Caki2 (cell line): ENCODE measurements around the gene FAM229A. TPM values are rescaled to one million over a fixed set of nuclear protein-coding genes. Genes with fewer than 3 reads are reported as not detected.
"Not testable (repeated sequence)": the region's sequence is repeated elsewhere in the genome, so short reads cannot be mapped to it uniquely, and the experiment has no call there.

Experiments used
- DNase-seq: peaks from one replicate; pipeline ENCODE4 v3.0.0-alpha.2; 2015; ENCODE audit warnings: low read depth
- in situ Hi-C: cut with HindIII; loops from 2 replicates; pipeline ENCODE4 v1.10.0; 2016; ENCODE audit warnings: low sequenced_read_pairs, low pct_unique_long_range_greater_than_20kb, mixed read lengths
- total RNA-seq: library from RNA; depleted of rRNA; stranded (reverse); fragments of >200 nt; shearing (Covaris generic); gene quantifications from 2 replicates; pipeline ENCODE4 v1.2.3, GENCODE V29; 2014; ENCODE audit warnings: low replicate concordance

Gene FAM229A
- total RNA-seq, 1 experiment from 2014 or later: not detected

- DNase-seq: no peak
- in situ Hi-C loops: no loop called here
These were observed 24.5 kb upstream of the FAM229A start for GRCh38 chr1:32386676-32387392.

GRCh38 chr1:32380057-32380456 is 17.8 kb upstream of the FAM229A start:
- DNase-seq: no peak
- in situ Hi-C loops: no loop called here

GRCh38 chr1:32377541-32378220 is 15.4 kb upstream of the FAM229A start:
- no peak for DNase-seq
- in situ Hi-C loops: no loop called here

DNA sequence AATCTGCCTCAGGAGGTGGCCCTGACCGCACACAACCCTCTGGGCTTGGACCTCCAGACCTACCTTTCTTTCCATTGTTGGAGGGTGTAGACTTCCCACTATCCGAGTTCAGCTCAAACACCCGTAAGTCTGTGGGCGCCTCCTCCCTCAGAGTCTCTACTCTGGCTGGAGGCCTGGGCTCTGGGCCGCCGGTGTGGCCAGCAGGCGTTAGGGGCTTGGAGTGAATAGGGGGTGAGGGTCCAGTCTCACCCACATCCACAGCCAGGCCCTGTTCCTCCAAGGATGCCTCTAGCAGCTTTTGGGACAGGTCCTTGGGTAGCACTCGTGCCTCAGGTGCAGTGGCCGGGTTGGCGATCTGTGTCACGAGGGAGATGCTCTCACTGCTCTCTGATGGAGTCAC is 13.9 kb upstream of the FAM229A start:
- in situ Hi-C loops: no loop called here
- no peak for DNase-seq

GRCh38 chr1:32373996-32374592 is 11.8 kb upstream of the FAM229A start:
- no peak for DNase-seq
- in situ Hi-C loops: no loop called here

DNA sequence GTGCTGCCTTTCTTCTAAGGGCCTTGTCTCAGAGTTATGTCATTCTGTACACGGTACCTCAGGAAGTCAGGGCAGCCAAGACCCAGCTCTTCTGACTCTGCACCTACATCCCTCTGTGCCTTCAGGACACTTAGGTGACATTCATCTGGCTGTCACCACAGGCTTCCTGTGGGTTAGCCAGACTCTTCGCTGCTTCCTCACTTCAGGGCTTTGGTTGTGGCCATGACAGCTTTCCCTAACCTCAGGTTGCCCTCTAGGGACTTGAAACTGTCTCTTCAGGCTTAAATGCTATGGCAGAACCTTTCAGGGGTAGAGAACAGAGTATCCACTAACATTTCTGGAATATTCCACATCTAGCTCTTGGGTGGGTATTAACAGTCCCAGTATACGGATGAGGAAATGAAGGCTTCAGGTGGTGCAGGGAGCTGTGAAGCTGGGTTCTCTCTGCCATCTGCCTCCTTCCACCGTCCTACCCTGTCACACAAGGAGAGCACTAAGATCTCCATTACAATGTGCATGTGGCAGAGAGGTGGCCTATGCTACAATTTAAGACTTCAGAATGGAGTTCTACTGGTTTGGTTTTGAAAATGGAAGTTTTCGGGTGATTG is 10.0 kb upstream of the FAM229A start:
- DNase-seq: no peak
- in situ Hi-C loops: no loop called here

GRCh38 chr1:32367912-32368635 is 5.8 kb upstream of the FAM229A start:
- in situ Hi-C loops: no loop called here
- DNase-seq: no peak

DNA sequence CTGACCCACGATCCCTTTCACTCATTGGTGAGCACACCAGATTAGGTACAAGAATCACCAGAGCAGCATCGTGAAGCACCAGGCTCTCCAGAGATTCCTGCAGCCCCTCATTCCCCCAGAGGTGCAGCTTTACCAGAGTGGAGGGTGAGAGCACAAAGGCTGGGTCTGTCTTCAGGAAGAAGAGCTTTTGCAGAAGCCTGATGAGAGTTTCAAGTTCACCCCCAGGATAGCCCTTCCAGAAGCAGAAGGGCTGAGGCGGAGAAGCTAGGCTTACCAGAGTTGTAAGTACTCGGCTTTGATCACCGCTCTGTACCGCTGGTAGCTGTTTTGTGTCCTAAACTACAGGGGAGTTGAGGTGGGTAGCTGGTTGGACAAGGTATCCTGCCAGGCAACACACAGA is 3.2 kb upstream of the FAM229A start:
- no peak for DNase-seq
- in situ Hi-C loops: no loop called here

DNA sequence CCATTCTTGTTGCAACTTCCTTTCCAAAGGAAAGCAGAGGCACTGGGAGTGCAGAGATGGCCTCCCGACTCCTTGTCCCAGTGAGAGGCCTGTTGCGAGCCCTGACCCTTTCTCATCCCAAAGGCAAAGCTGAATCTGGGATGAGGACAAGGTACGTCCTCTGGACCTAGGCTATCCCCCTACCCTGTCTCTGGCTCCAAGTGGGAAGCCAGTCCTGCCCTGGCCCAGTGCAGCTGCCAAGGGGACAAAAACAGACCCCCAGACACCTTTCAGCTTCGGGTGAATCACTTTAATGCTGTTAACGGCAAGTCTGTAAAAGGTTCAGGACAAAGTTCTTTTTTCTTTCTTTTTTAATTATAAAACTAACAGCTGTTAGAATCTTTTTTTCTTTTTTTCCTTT is 2.6 kb upstream of the FAM229A start:
- no peak for DNase-seq
- in situ Hi-C loops: no loop called here

GRCh38 chr1:32363713-32364112 is 1.4 kb upstream of the FAM229A start:
- no peak for DNase-seq
- in situ Hi-C loops: no loop called here

- in situ Hi-C loops: no loop called here
- no peak for DNase-seq
These were observed 411 bp downstream of the FAM229A start for GRCh38 chr1:32361674-32362473.

DNA sequence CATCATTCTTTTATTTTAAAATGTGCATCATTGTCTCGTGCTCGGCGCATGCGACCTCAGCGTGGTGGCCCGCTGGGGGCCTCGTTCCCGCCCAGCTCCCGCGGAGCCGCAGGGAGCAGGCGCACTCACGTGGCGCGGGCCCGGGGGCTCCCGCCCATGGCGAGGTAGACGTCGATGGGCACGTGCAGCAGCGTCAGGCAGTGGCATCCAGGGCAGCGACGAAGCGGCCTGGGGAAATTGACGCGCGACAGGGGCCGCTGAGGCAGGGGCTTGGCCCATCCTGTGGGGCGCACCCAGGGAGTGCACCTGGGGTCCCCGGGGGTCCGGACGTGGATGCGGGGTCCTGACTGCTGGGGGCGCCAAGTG is 994 bp downstream of the FAM229A start:
- in situ Hi-C loops: no loop called here
- no peak for DNase-seq

DNA sequence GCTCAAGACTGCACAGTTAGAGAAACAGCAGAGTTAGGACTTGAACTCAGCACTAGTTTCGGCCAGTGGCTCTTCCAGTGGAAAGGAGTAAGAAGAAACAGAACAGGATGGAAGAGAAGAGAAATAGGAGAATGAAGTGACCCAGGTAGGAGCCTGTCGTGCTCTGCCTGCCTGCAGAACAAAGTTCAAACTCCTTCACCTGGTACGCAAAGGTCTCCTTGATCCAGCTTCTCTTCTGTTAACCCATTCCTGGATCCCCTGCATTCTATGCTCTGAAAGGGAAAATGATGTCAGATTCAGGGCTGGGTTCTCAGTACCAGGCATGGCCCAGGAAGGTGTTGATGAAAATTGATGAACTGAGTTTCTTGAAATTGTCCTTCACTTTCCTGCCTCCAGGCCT is 3.9 kb downstream of the FAM229A start:
- no peak for DNase-seq
- in situ Hi-C loops: no loop called here

DNA sequence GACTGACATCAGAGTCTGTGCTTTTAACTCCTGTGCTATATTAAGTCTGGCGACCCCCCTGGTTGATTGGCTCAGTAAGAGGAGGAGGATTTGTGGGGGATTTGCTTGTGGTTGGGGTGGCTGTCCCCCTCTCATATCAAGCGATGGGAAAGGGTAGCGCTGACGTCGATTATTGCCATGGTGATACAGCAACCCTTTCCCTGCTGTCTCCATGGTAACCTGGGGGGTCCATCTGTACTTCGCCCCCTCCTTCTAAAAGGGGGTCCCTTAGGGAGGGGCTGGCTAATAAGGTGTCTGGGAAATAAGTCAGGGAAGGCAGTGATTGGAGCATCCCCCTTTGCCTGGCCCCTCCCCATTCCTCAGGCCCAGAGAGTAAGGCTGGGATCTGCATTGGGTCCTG is 4.7 kb downstream of the FAM229A start:
- in situ Hi-C loops: no loop called here
- no peak for DNase-seq

DNA sequence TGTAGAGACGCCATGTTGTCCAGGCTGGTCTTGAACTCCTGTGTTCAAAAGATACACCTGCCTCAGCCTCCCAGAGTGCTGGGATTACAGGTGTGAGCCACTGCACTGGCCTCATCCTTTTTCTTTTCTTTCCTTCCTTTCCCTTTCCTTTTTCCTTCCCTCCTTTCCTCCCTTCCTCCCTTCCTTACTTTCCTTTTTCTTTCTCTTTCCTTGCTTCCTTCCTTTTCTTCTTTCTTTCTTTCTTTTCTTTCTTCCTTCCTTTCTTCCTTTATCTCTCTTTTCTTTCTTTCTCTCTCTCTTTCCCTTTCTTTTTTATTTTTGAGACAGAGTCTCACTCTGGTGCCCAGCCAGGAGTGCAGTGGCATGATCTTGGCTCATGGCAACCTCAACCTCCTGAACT is 5.8 kb downstream of the FAM229A start:
- in situ Hi-C loops: no loop called here
- DNase-seq: no peak

DNA sequence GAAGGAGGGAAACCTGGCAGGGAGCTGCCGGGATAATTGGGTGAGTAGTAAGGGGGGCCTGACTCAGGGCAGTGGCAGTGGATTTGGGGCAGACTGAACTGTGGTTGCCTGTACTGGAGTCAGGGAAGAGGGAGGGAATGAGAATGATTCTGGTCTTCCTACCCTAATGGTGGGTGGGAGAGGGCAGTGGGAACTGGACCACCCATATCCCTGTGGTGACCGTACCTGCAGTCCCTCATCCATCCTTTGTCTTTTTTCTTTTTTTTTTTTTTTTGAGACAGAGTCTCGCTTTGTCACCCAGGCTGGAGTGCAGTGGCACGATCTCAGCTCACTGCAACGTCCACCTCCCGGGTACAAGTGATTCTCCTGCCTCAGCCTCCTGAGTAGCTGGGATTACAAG is 6.5 kb downstream of the FAM229A start:
- in situ Hi-C loops, DNase-seq: not testable (repeated sequence)

DNA sequence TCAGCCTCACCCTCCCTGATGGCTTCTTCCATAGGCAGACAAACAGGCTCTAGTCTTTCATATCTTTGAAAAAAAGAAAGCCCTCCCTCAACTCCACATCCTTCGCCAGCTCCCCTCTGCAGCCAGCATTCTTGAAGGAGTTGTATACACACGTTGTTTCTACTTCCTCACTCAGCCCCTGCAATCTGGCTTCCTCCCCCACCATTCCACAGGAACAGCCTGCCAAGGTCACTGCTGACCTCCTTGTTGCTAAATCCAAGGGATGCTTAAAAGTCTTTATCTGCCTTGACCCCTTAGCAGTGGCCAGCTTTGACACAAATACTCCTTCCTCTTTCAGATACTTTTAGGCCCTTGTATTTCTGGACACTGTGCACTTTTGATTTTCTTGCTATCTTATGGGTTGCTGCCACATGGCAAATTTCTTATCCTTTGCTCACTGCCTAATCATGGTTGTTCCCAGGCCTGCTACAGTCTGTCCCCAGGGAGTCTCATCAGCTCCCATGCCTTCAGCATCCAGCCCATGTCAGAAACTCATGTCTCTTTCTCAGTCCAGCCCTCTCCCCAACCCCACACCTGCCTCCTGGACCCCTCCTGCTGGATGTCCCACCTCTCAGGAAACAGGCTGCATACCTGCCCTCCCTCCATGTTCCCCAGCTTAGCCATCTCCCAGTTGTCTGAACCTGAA is 8.3 kb downstream of the FAM229A start:
- no peak for DNase-seq
- in situ Hi-C loops: no loop called here
